Omental fat pad (tissue), 4 donors: ENCODE data around the gene WNT9B. TPM values are rescaled to one million over a fixed set of nuclear protein-coding genes. Genes with fewer than 3 reads are reported as not detected.

Experiments
- ATAC-seq: fragments of 150-250 bp; one replicate; pipeline ENCODE4 v1.9.1; 2016; ENCODE audit warnings: mild to moderate bottlenecking, moderate library complexity; ENCODE audit not compliant: low FRiP score
- DNase-seq: peaks from one replicate; pipeline ENCODE4 v3.0.0-alpha.2; 2019; ENCODE audit warnings: low spot score
- total RNA-seq, 4 donors: library from RNA; depleted of rRNA; stranded (reverse); fragments of >200 nt; gene quantifications; one replicate each; pipeline ENCODE4 v1.1.0, GENCODE V29; 2016
- TF ChIP-seq, protein P1 (sequence below), 3 donors: fragments of 450-650 bp; IDR thresholded peaks; one replicate each; pipeline ENCODE4 v1.5.1; 2016 to 2017; ENCODE audit warnings: antibody characterized with exemption in 3 of 3, mild to moderate bottlenecking in 3 of 3, moderate library complexity in 2 of 3

The WNT9B gene
- total RNA-seq, 4 donors from 2014 or later, result 0.36 to 1.9 (median 1.5) TPM; not detected in 1

DNA sequence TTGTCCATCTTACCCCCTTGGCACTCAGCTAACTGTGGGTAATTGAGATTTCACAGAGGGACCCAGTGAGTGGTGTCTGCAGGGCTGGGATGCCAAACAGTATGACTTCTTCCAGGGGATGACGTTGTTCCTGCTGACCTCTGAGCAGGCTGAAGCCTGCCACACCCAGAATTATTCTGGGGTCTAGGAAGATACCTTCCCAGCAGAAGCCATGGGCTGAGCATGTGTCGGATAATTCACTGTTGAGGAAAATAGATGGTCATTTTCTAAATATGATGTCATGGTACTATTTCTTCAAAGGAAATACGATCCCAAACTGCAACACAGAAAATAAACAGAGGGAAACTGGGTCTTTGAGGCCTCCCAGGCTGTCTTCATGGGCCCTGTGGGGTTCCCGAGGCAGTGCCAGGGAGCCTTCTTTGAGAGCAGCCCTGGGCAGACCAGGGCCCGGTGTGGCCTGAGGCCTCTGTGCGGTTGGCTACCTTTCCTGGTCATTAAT, 17.4 kb downstream of the WNT9B start:
- TF ChIP-seq, protein P1, sequence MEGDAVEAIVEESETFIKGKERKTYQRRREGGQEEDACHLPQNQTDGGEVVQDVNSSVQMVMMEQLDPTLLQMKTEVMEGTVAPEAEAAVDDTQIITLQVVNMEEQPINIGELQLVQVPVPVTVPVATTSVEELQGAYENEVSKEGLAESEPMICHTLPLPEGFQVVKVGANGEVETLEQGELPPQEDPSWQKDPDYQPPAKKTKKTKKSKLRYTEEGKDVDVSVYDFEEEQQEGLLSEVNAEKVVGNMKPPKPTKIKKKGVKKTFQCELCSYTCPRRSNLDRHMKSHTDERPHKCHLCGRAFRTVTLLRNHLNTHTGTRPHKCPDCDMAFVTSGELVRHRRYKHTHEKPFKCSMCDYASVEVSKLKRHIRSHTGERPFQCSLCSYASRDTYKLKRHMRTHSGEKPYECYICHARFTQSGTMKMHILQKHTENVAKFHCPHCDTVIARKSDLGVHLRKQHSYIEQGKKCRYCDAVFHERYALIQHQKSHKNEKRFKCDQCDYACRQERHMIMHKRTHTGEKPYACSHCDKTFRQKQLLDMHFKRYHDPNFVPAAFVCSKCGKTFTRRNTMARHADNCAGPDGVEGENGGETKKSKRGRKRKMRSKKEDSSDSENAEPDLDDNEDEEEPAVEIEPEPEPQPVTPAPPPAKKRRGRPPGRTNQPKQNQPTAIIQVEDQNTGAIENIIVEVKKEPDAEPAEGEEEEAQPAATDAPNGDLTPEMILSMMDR (IDR thresholded peaks at IDR 0.05), result no peak
- DNase-seq (no peak), ATAC-seq (no peak)

GRCh38 chr17:46869296-46869695, 17.9 kb downstream of the WNT9B start:
- no peak for DNase-seq
- TF ChIP-seq, protein P1 (IDR thresholded peaks at IDR 0.05), result no peak
- ATAC-seq, result no peak

DNA sequence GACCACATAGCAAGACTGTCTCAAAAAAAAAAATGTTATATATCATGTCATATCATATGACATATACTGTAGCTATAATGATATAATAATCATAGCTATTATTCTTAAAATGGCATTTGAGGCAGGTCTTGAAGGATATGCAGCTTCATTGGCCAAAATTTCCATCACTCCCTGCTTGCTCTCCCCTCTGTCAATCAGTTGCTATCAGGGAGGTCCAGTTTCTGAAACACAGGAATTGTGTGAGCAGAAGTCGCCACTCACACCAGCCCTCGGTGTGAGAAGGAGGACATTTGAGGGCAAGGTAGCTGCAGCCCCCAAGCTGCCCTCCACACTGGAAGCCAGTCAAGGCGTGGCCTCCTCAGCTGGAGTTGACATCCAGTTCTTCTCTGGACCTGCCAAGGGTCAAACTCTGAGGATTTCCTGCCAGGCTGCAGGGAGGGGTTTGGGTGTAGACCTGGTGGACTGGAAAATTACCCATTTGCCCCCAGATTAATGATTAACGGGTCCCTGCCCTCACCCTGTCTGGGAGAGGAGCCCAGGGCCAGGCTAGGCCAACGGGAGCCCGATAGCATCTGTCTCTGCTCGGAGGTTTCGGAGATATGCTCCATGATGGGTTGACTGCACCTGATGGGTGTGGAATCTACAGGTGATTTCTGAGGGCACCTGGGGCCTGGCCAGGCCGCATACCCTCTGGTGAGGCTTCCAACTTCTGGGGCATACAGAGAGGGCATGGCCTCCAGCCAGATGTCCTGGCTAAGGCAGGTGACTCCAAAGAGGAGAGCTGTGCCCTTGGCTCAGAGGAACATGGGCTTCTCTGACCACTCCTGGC, 18.8 kb downstream of the WNT9B start:
- no peak for DNase-seq
- ATAC-seq, result no peak
- TF ChIP-seq, protein P1 (IDR thresholded peaks at IDR 0.05), result no peak

DNA sequence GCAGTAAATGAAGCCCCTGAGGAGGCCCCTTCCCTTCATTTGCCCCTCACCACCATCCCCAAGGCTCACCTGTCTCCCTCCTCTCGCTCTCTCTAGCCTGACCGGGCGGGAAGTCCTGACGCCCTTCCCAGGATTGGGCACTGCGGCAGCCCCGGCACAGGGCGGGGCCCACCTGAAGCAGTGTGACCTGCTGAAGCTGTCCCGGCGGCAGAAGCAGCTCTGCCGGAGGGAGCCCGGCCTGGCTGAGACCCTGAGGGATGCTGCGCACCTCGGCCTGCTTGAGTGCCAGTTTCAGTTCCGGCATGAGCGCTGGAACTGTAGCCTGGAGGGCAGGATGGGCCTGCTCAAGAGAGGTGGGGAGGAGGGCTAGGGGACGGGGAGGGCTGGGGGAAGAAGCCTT, 21.0 kb downstream of the WNT9B start:
- no peak for ATAC-seq
- TF ChIP-seq, protein P1 (IDR thresholded peaks at IDR 0.05), result no peak

DNA sequence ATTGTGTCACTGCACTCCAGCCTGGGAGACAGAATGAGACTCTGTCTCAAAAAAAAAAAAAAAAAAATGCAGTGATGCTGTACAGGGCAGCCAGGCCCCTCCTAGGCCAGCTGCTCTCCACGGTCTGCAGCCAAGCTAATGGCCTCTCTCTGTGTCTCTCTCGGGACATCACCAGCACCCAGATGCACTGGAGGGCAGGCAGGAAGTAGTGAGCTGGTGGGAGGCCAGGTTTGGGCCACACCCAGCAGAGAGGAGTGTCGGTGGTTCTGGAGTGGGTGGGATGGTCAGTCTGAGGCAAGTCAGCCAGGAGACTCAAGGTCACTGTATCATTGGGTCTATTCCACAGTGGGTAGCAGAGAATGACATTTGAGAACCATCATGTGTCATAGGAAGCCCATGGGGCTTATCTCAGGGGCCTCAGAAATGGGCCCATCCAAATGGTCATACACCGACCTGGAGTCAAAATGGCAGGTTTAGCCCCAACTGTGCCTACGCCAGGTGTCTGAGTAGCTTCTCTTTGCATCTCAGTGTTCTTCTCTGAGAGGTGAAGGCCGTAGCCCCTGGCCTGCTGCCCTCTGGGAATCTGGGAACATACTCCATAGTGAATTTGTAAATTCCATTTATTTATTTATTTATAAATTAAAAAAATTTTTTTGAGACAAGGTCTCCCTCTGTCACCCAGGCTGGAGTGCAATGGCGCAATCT, 22.7 kb downstream of the WNT9B start:
- DNase-seq (no peak), ATAC-seq (no peak)
- TF ChIP-seq, protein P1 (IDR thresholded peaks at IDR 0.05), result no peak

More for the DNA sequence above, 21.0 kb downstream of the WNT9B start:
- DNase-seq, result no peak

DNA sequence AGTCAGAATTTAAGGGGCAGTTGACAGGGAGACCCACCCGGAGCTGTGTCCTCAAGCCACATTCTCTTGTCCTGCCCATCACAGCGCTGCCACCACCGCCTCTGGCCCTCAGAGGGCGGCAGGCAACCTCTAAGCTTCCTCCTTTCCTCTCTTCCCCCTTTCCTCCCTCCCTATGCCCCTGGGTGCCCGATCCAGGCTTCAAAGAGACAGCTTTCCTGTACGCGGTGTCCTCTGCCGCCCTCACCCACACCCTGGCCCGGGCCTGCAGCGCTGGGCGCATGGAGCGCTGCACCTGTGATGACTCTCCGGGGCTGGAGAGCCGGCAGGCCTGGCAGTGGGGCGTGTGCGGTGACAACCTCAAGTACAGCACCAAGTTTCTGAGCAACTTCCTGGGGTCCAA, 23.5 kb downstream of the WNT9B start:
- TF ChIP-seq, protein P1 (IDR thresholded peaks at IDR 0.05), result no peak
- no peak for DNase-seq
- ATAC-seq, result no peak
